HG03095 (cell line): ENCODE measurements around the gene CWF19L2.
A peak's percentile ranks its signal among the peaks of the same experiment; 100 is the strongest.
"Not testable (repeated sequence)": the region's sequence is repeated elsewhere in the genome, so short reads cannot be mapped to it uniquely, and the experiment has no call there.

Source experiments
- ATAC-seq: cut with Tn5 transposase; IDR thresholded peaks from one replicate; pipeline ENCODE4 v1.9.1; 2021; ENCODE audit warnings: moderate library complexity; ENCODE audit not compliant: unreplicated experiment

The CWF19L2 gene

DNA sequence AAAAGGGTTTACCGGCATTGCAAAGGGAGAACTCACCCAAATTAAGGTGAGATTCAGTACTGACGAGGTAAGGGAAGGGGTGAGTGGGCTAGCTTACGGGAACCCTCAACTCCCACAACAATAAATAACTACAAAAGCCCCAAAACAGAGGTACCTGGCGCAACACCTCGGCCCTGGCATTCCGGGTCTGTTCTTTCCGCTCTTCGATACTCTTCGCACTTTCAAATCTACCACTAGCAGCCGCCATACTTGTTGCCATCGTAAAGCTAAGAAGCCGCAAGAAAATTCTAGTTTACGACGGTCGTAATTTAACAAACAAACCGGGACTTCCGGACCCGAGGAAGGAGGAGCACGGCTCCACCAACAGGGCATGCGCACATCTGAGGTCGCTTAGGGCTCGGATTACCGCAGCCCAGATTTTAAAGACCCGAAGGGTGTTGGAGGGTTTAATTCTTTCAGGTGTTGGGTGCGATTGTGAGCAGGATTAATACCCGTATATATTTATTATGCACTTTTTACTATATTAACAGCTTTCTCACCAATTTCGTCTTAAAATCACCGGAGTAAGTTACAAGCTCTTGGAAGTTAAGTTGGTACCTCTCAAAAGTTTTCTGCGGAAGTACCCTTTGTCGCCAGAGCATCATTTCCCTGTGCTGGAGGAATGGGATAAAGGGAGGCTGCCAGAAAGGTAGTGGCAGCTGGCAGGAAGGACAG, at the start of gene CWF19L2:
CWF19L2 (minus strand) TSS at position 268 of the 714 bp plus-strand sequence; CDS start at position 259, 9 bp downstream.
- peak; percentile 98 for ATAC-seq

DNA sequence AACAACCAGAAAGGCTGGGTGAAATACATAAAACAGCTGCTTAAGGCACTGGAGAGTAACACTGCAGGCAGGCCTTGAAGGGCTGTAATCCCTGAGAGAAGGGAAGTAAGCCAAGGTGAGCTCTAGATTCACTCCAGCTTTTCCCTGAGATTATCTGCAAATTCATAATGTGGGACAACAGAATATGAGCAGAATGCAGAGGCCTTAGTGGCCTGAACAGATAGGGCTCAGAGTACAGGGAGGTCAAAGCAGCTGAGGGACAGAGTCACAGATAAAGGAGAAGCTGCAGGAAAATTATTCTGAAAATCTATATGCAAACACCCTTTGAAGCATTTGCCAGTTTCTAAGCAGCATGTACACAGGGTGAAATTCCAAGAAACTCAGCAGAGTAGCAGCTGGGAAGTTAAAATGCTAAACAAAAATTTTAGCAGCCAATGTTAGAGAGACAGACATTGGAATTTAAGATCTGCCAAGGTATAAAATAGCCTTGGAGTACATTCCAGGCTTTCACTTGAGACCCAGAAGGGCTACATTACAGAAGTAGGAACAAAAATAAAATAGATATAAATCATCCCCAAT, 48.1 kb upstream of the CWF19L2 start:
- no peak for ATAC-seq

DNA sequence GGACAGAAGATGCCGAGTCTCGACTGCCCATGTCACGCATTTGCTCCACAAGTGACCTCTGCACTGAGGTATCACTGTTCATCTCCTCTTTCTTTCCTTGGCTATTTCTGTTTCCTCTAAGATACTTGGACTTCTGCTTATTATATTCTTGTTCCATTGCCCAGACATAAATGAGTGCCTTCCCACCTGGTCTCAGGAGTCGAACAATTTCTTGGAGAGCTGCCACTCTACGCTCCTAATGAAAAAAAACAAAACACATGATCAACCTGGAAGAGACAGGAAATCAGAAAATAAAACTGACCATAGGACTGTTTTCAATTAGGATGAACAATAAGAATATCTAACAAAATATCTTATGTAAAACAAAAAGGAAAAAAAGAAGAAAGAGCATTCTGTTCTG, 47.4 kb upstream of the CWF19L2 start:
- ATAC-seq, result no peak

GRCh38 chr11:107501713-107502112, 44.1 kb upstream of the CWF19L2 start:
- ATAC-seq, result no peak

DNA sequence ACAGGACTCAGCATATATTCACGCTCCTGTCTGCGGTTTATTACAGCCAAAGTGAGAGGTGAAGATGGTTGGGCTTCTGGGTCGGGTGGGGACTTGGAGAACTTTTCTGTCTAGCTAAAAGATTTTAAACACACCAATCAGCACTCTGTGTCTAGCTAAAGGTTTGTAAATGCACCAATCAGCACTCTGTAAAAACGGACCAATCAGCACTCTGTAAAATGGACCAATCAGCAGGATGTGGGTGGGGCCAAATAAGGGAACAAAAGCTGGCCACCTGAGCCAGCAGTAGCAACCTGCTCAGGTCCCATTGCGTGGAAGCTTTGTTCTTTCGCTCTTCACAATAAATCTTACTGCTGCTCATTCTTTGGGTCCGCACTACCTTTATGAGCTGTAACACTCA, 39.7 kb upstream of the CWF19L2 start:
- ATAC-seq, result not testable (repeated sequence)

GRCh38 chr11:107496011-107496410, 38.4 kb upstream of the CWF19L2 start:
- ATAC-seq, result no peak

DNA sequence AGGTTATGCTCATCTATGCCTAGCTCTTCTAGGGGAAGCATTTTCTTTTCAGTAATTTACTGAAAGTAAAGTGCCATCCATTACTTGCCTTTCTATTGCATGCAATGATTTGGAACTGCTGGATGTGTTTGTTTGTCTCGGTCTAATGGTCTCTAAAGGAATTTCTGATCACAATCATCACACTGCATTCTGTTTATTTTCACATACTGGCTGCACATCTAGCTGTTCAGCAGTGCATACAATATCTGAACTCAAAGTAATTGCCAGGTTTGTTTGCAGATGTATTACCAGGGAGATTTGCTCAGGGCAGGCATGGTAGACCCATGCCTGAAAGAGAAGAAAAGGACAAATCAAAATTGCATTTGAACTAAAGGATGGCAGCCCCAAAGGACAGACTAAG, 36.4 kb upstream of the CWF19L2 start:
- ATAC-seq, result no peak

DNA sequence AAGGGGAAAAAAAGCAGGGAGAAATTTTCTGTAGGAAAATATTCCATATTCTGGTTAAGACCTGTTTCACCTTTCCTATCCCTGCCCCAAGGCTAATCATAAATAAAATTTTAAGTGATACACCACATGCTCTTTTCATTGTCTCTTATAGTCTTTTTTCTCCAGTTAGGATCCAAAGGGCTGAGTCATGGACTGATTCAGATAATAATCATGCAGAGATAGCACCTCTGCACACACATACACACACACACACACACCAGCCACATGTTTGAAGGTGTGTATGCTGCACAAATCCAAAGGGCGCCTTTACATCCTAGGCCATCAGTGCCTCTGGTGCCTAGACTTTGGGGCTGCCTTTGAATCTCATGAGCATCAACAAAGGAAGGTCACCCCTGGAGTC, 35.5 kb upstream of the CWF19L2 start:
- ATAC-seq, result no peak

DNA sequence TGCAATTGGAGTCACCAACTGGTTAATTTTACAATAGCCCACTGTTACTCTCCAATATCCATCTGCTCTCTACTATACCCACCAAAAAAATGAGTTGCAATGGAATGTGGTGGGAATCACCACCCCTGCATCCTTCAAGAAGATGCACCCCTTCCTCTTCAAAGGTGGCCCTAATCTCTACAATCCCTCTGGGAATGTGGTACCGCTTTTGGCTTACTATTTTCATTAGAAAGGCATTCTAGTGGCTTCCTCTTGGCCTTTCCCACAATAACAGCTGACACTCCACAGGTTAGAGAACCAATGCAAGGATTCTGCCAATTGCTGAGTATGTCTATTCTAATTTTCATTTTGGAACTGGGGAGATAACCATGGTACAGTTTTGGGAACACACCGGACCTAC, 33.2 kb upstream of the CWF19L2 start:
- ATAC-seq, result no peak

GRCh38 chr11:107482234-107482633, 24.6 kb upstream of the CWF19L2 start:
- ATAC-seq, result no peak

DNA sequence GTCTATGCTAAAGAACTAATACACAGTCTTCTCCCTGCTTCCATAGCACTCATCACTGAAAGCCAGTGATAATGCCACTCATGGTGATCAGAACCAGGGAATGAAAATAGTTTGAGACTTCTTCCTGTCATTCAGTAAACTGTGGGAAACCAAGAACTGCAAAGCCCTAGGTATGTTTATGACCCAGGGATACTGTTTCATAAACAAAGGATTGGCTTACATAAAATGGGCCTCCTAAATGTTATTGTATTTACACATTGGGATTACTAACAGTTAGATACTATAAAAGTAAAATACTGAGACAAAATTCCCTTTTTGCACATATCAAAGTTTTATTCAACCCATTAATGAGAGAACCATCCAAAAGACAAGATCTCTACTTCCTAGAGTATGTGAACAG, 21.3 kb upstream of the CWF19L2 start:
- ATAC-seq, result no peak

- ATAC-seq, result no peak
Observed at GRCh38 chr11:107477820-107478219, 20.2 kb upstream of the CWF19L2 start.

DNA sequence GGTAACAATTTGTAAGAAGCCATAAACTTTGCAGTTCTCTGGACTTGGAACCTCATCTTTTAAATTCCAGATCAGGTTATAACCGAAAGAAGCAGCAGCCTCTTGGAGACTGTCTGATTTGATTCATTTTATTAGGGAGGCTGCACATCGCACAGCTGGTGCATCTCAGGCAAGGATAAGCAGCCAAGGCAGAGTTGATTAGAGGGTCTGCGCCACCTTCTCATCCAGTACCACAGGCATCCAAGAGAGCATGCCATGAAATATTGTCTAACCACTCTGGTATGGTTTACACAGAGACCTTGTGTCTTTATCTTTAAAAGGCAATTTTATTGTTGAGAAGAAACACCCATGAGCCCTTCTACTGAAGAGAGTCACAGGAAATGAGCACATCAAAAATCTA, 16.2 kb upstream of the CWF19L2 start:
- ATAC-seq, result no peak

- no peak for ATAC-seq
Observed at GRCh38 chr11:107472966-107473365, 15.3 kb upstream of the CWF19L2 start.

DNA sequence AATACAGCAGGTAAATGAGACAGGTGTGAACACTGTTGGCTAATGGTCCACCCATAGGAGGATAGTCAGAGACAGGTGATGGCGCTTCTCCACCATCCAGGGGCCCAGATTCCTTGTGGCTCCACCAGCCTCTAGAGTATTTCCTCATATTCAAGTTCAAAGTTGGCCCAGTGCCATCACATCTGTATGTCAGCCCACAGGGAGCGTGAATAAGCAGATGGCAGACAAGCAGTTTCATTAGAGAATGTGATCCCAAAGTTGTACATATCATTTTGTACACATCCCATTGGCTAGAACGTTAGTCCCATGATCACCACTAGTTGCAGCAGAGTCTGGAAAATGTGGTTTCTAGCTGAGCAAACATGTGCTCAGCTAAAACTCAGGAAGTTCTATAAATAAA, 11.0 kb upstream of the CWF19L2 start:
- no peak for ATAC-seq

- ATAC-seq, result no peak
Observed at GRCh38 chr11:107467696-107468095, 10.1 kb upstream of the CWF19L2 start.

DNA sequence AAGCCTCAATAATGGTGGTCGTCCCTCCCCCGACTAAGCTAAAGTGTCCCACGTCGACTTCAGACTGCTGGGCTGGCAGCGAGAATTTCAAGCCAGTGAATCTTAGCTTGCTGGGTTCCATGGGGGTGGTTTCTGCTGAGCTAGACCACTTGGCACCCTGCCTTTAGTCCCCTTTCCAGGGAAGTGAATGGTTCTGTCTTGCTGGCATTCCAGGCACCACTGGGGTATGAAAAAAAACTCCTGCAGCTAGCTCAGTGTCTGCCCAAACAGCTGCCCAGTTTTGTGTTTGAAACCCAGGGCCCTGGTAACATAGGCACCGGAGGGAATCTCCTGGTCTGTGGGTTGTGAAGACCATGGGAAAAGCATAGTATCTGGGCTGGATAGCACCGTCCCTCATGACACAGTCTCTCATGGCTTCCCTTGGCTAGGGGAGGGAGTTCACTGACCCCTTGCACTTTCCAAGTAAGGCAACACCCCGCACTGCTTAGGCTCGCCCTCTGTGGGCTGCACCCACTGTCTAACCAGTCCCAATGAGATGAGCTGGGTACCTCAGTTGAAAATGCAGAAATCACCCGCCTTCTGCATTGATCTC, 8.7 kb upstream of the CWF19L2 start:
- ATAC-seq, result not testable (repeated sequence)

- ATAC-seq, result peak; percentile 35
Observed at GRCh38 chr11:107457205-107457557, 444 bp downstream of the CWF19L2 start.

GRCh38 chr11:107453594-107454286, 3.9 kb downstream of the CWF19L2 start:
- no peak for ATAC-seq

- no peak for ATAC-seq
Observed at GRCh38 chr11:107446822-107447431, 10.7 kb downstream of the CWF19L2 start.

- ATAC-seq, result no peak
Observed at GRCh38 chr11:107442715-107443215, 14.9 kb downstream of the CWF19L2 start.
